Heart right ventricle (tissue), 16 donors: ENCODE data around the gene CNRIP1. TPM values are rescaled to one million over a fixed set of nuclear protein-coding genes. Genes with fewer than 3 reads are reported as not detected.
"Not testable (repeated sequence)": the region's sequence is repeated elsewhere in the genome, so short reads cannot be mapped to it uniquely, and the experiment has no call there.

Experiments
- ATAC-seq, 8 donors: fragments of 200-7000 bp; cut with Tn5 transposase; one replicate each; pipeline ENCODE4 v1.9.1; 2020; ENCODE audit warnings: mild to moderate bottlenecking in 8 of 8, moderate library complexity in 8 of 8, moderate number of reproducible peaks in 1 of 8
- DNase-seq, 2 donors: peaks; one replicate each; pipeline ENCODE4 v3.0.0-alpha.2; 2020
- H3K27ac ChIP-seq, 10 donors: fragments of 200-600 bp; sonication (generic) in 2 of 10; one replicate each; pipeline versions ENCODE4 v1.5.0 to v1.8.0; 2020 to 2022; ENCODE audit warnings: mild to moderate bottlenecking in 3 of 10
- H3K27me3 ChIP-seq, 7 donors: fragments of 200-600 bp; one replicate each; pipeline ENCODE4 v1.8.0; 2021 to 2022; ENCODE audit warnings: mild to moderate bottlenecking in 2 of 7
- H3K36me3 ChIP-seq, 9 donors: fragments of 200-600 bp; sonication (generic) in 1 of 9; one replicate each; pipeline versions ENCODE4 v1.5.0 to v1.8.0; 2020 to 2022; ENCODE audit warnings: mild to moderate bottlenecking in 2 of 9
- H3K4me1 ChIP-seq, 9 donors: fragments of 200-600 bp; sonication (generic) in 1 of 9; one replicate each; pipeline versions ENCODE4 v1.5.0 to v1.8.0; 2020 to 2022; ENCODE audit warnings: mild to moderate bottlenecking in 4 of 9
- H3K4me3 ChIP-seq, 10 donors: fragments of 200-600 bp; sonication (generic) in 2 of 10; one replicate each; pipeline versions ENCODE4 v1.5.0 to v1.8.0; 2020 to 2022; ENCODE audit warnings: mild to moderate bottlenecking in 7 of 10, moderate library complexity in 2 of 10
- H3K9me3 ChIP-seq, 11 donors: fragments of 200-600 bp in 10 of 11; sonication (generic) in 2 of 11; one replicate each; pipeline versions ENCODE4 v1.5.0 to v1.8.0; 2013 to 2022; ENCODE audit warnings: mild to moderate bottlenecking in 2 of 11, control low read depth in 1 of 11, moderate library complexity in 1 of 11
- CTCF ChIP-seq, 9 donors: fragments of 200-600 bp; sonication (generic) in 2 of 9; IDR thresholded peaks; one replicate each; pipeline versions ENCODE4 v1.5.0 to v1.8.0; 2021 to 2022; ENCODE audit warnings: antibody characterized with exemption in 9 of 9, mild to moderate bottlenecking in 5 of 9, moderate library complexity in 1 of 9
- WGBS, 2 donors: extraction: QIAGEN DNeasy Blood & Tissue Kit; methylation state at CpG; one replicate each; pipeline ENCODE4 v1.1.7; 2013; ENCODE audit warnings: inconsistent platforms in 1 of 2; 5-methylcytosine and 5-hydroxymethylcytosine counted together
- intact Hi-C, 10 donors: fragments of 100-400 bp; cut with DNase I; formaldehyde crosslinking; loops; one replicate each; pipeline versions ENCODE4 v1.11.1 to v1.14.2; 2022
- polyA plus RNA-seq, 2 donors: library from polyadenylated mRNA; stranded (reverse); fragments of 200-250 nt; gene quantifications; one replicate each; pipeline ENCODE4 v1.2.3, GENCODE V29; 2013
- total RNA-seq, 10 donors: library from RNA; stranded (reverse); fragmentation: NEBNext Ultra II Directional in 3 of 10; extraction: Animal tissue kit (Norgen Biotek cat#: 25700) in 3 of 10; gene quantifications; one replicate each; pipeline versions ENCODE4 v1.2.1 to v1.2.4, GENCODE V29; 2021 to 2023
- donor health status: Arrhythmogenic right ventricular cardiomyopathy.
- donor health status: ischemic (EF 13 %, LVEDD 7.1; RV severe dilation, severe dysfunction).
- donor health status: healthy with polysubstance abuse.
- donor health status: DM: no; HTN: yes; CAD: no.
- donor health status: DM: no; HTN: no; CAD: no.
- donor health status: ischemic (EF 25% LVEDD 6.9; RV normal size, moderate dysfunction).
- donor health status: ischemic (EF 25% LVEDD 5.7; RV mildly dilated, moderate dysfunction).
- donor health status: healthy.
- donor health status: DM: yes; HTN: yes; CAD: no.
- donor health status: Ischemic cardiomyopathy.
- donor health status: ischemic (EF 35%, LVEDD 5.7; RV mildly dilated, moderate dysfunction).
- donor health status: nonischemic (EF 11% LVEDD 7.7; RV severe dilation, severe dysfunction).
- donor health status: DM: yes; HTN: yes; CAD: no.
- donor health status: PGD.
- donor health status: ischemic (EF 29% LVEDD 5.4; RV normal size, mild dysfunction).
- donor health status: nonischemic (EF 23%, LVEDD 6.1; RV moderate dilation, normal function).

Gene CNRIP1
- total and polyA plus RNA-seq, 12 donors, result 4.8 to 13.4 (median 8.9) TPM

GRCh38 chr2:68311033-68311432 is 8.7 kb downstream of the CNRIP1 start:
- H3K9me3 ChIP-seq, result peaks cover 0 to 7% (median 0%) of the 10 kb centered on the region in 11 donors
- H3K36me3 ChIP-seq, result peaks cover 0 to 49% (median 0%) of the 10 kb centered on the region in 9 donors
- H3K4me1 ChIP-seq, result peaks cover 0 to 7% (median 0%) of the 10 kb centered on the region in 9 donors
- DNase-seq (no peak), ATAC-seq (no peak)
- TF ChIP-seq CTCF (IDR thresholded peaks at IDR 0.05), result no peak
- no peaks in the 10 kb centered on the region for H3K27me3 ChIP-seq
- no peak overlapping the region for H3K4me3 ChIP-seq
- intact Hi-C loops, result loop anchor here in 1 of 10 donors (10.0 kb wide), 1 partner anchor 134 kb away; no protein-coding TSS in a partner anchor
- no peak overlapping the region for H3K27ac ChIP-seq

- H3K27me3 ChIP-seq, result no peaks in the 10 kb centered on the region
- intact Hi-C loops, result no loop called here
- ATAC-seq (no peak), DNase-seq (no peak)
- H3K27ac ChIP-seq, result no peak overlapping the region
- peaks cover 0 to 34% (median 0%) of the 10 kb centered on the region in 9 donors for H3K36me3 ChIP-seq
- peaks cover 0 to 5% (median 0%) of the 10 kb centered on the region in 11 donors for H3K9me3 ChIP-seq
- peaks cover 0 to 4% (median 0%) of the 10 kb centered on the region in 9 donors for H3K4me1 ChIP-seq
- H3K4me3 ChIP-seq, result no peak overlapping the region
- TF ChIP-seq CTCF (IDR thresholded peaks at IDR 0.05), result no peak
These were observed 10.3 kb downstream of the CNRIP1 start for GRCh38 chr2:68309426-68309825.

- H3K4me1 ChIP-seq, H3K9me3 ChIP-seq, H3K27ac ChIP-seq, DNase-seq, ATAC-seq, H3K4me3 ChIP-seq, intact Hi-C loops, H3K27me3 ChIP-seq: not testable (repeated sequence)
- peaks cover 0 to 15% (median 0%) of the 10 kb centered on the region in 9 donors for H3K36me3 ChIP-seq
- 91% methylated on average over 1 of the region's 1 CpG for WGBS, 2 donors
These were observed 15.9 kb downstream of the CNRIP1 start for GRCh38 chr2:68303902-68304272.

GRCh38 chr2:68303033-68303901 is 16.5 kb downstream of the CNRIP1 start:
- TF ChIP-seq CTCF (IDR thresholded peaks at IDR 0.05), result no peak
- H3K27me3 ChIP-seq, result no peaks in the 10 kb centered on the region
- DNase-seq, result no peak
- no peaks in the 10 kb centered on the region for H3K4me1 ChIP-seq
- no peak overlapping the region for H3K4me3 ChIP-seq
- no peak for ATAC-seq
- H3K27ac ChIP-seq, result no peak overlapping the region
- no peaks in the 10 kb centered on the region for H3K9me3 ChIP-seq
- intact Hi-C loops, result no loop called here
- WGBS, 2 donors, result 89 to 97% methylated on average over 9 to 11 of the region's 12 CpGs
- H3K36me3 ChIP-seq, result peaks cover 0 to 15% (median 0%) of the 10 kb centered on the region in 9 donors
